HCT116 (cell line): ENCODE data around the gene PPP2R3C.

Source experiments
- CBX3 ChIP-seq: IDR thresholded peaks from 2 replicates; pipeline ENCODE4 v1.6.1; 2012; ENCODE audit warnings: low read depth
- EZH2 ChIP-seq: fragments of 200-600 bp; sonication (generic); IDR thresholded peaks from 2 replicates; pipeline ENCODE4 v1.6.1; 2017; ENCODE audit warnings: antibody characterized with exemption, mixed run types
- MAX ChIP-seq: IDR thresholded peaks from 2 replicates; pipeline ENCODE4 v1.6.1; 2012
- POLR2A ChIP-seq: IDR thresholded peaks from 2 replicates; pipeline ENCODE4 v1.7.0; 2011; ENCODE audit warnings: borderline replicate concordance; ENCODE audit not compliant: insufficient read depth, insufficient read length; ENCODE audit errors: extremely low read depth
- POLR2AphosphoS5 ChIP-seq: IDR thresholded peaks from 2 replicates; pipeline ENCODE4 v1.6.1; 2011; ENCODE audit warnings: mild to moderate bottlenecking, low read depth, low read length, moderate library complexity
- SP1 ChIP-seq: IDR thresholded peaks from 2 replicates; pipeline ENCODE4 v1.6.1; 2012; ENCODE audit warnings: low read depth
- SRF ChIP-seq: IDR thresholded peaks from 2 replicates; pipeline ENCODE4 v1.6.1; 2012; ENCODE audit warnings: low read depth
- TF ChIP-seq, protein P1 (sequence below), 3 experiments: fragments of 200-600 bp in 1 of 3; sonication (generic) in 1 of 3; IDR thresholded peaks in 2 of 3; conservative IDR thresholded peaks in 1 of 3; 2 replicates each; pipeline ENCODE4 v1.5.1; 2012 to 2017; ENCODE audit warnings: low read depth in 2 of 3, low read length in 2 of 3, antibody characterized with exemption in 1 of 3, borderline replicate concordance in 1 of 3, control low read depth in 1 of 3, mild to moderate bottlenecking in 1 of 3, mixed read lengths in 1 of 3, mixed run types in 1 of 3, moderate library complexity in 1 of 3; ENCODE audit not compliant: insufficient read depth in 1 of 3

DNA sequence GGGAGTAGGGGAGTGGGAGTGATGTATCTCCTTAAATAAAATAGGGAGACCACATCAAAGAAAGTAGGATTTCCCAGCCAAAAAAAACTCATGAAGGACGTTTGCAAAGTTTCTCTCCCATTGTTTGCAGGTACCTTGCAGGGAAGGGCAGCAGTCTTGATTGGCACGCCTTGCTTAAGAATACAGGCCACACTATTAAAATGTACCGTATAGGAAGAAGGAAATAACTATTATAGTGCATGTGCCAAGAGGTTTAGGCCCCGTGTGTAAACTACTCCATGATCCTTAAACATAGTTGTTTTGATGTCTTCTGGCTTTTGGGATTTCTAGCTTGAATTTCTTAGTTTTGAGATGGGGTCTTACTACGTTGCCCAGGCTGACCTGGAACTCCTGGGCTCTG is 43.1 kb upstream of the PPP2R3C start:
- TF ChIP-seq POLR2A (no peak), SRF (no peak), CBX3 (no peak), EZH2 (no peak), MAX (no peak), SP1 (no peak), POLR2AphosphoS5 (no peak)
- TF ChIP-seq, protein P1, sequence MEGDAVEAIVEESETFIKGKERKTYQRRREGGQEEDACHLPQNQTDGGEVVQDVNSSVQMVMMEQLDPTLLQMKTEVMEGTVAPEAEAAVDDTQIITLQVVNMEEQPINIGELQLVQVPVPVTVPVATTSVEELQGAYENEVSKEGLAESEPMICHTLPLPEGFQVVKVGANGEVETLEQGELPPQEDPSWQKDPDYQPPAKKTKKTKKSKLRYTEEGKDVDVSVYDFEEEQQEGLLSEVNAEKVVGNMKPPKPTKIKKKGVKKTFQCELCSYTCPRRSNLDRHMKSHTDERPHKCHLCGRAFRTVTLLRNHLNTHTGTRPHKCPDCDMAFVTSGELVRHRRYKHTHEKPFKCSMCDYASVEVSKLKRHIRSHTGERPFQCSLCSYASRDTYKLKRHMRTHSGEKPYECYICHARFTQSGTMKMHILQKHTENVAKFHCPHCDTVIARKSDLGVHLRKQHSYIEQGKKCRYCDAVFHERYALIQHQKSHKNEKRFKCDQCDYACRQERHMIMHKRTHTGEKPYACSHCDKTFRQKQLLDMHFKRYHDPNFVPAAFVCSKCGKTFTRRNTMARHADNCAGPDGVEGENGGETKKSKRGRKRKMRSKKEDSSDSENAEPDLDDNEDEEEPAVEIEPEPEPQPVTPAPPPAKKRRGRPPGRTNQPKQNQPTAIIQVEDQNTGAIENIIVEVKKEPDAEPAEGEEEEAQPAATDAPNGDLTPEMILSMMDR (IDR thresholded peaks at IDR 0.05 in 2 of 3, conservative IDR thresholded peaks at IDR 0.05 in 1 of 3; ENCODE audit: borderline replicate concordance in 1 of 3, insufficient read depth in 1 of 3, low read depth in 2 of 3, low read length in 2 of 3) = no peak
